A673 (cell line): ENCODE measurements around the gene EPC1.

Source experiments
- EZH2 ChIP-seq: fragments of 200-600 bp; sonication (generic); IDR thresholded peaks from 2 replicates; pipeline ENCODE4 v1.6.1; 2017; ENCODE audit warnings: borderline replicate concordance, low read depth, mild to moderate bottlenecking, mixed read lengths, antibody characterized with exemption, low read length; ENCODE audit not compliant: poor library complexity, severe bottlenecking
- TF ChIP-seq, protein P1 (sequence below): fragments of 300-800, 200-600 bp; sonication (generic); conservative IDR thresholded peaks from 2 replicates; pipeline ENCODE4 v1.5.1; 2017; ENCODE audit warnings: low read depth, mild to moderate bottlenecking, antibody characterized with exemption, low read length, moderate library complexity, mixed read lengths

GRCh38 chr10:32376097-32376496, 29.1 kb upstream of the EPC1 start:
- TF ChIP-seq, protein P1, sequence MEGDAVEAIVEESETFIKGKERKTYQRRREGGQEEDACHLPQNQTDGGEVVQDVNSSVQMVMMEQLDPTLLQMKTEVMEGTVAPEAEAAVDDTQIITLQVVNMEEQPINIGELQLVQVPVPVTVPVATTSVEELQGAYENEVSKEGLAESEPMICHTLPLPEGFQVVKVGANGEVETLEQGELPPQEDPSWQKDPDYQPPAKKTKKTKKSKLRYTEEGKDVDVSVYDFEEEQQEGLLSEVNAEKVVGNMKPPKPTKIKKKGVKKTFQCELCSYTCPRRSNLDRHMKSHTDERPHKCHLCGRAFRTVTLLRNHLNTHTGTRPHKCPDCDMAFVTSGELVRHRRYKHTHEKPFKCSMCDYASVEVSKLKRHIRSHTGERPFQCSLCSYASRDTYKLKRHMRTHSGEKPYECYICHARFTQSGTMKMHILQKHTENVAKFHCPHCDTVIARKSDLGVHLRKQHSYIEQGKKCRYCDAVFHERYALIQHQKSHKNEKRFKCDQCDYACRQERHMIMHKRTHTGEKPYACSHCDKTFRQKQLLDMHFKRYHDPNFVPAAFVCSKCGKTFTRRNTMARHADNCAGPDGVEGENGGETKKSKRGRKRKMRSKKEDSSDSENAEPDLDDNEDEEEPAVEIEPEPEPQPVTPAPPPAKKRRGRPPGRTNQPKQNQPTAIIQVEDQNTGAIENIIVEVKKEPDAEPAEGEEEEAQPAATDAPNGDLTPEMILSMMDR, result no peak
- TF ChIP-seq EZH2, result no peak
